ENCODE measurements around the gene FRAS1.
"Not testable (repeated sequence)": the region's sequence is repeated elsewhere in the genome, so short reads cannot be mapped to it uniquely, and the experiment has no call there.

Gene FRAS1

GRCh38 chr4:78100060-78100459 lies 42.9 kb downstream of the FRAS1 start:
- no peak for DNase-seq (ENCODE audit: low read depth in 2 of 2)

- no peak for DNase-seq (ENCODE audit: low read depth in 2 of 2)
Measured at GRCh38 chr4:78119698-78120097, 62.6 kb downstream of the FRAS1 start.

GRCh38 chr4:78120144-78120880 lies 63.2 kb downstream of the FRAS1 start:
- DNase-seq (ENCODE audit: low read depth in 2 of 2) = no peak

GRCh38 chr4:78121338-78121904 lies 64.3 kb downstream of the FRAS1 start:
- no peak for DNase-seq (ENCODE audit: low read depth in 2 of 2)

GRCh38 chr4:78125834-78126331 lies 68.8 kb downstream of the FRAS1 start:
- DNase-seq (ENCODE audit: low read depth in 2 of 2) = not testable (repeated sequence)

- DNase-seq (ENCODE audit: low read depth in 2 of 2) = no peak
Measured at GRCh38 chr4:78129383-78130108, 72.4 kb downstream of the FRAS1 start.

- DNase-seq (ENCODE audit: low read depth in 2 of 2) = no peak
Measured at GRCh38 chr4:78131403-78131802, 74.3 kb downstream of the FRAS1 start.

GRCh38 chr4:78136109-78137081 lies 79.3 kb downstream of the FRAS1 start:
- no peak for DNase-seq (ENCODE audit: low read depth in 2 of 2)

GRCh38 chr4:78137532-78137931 lies 80.4 kb downstream of the FRAS1 start:
- DNase-seq (ENCODE audit: low read depth in 2 of 2) = no peak

GRCh38 chr4:78138252-78138651 lies 81.1 kb downstream of the FRAS1 start:
- no peak for DNase-seq (ENCODE audit: low read depth in 2 of 2)

- no peak for DNase-seq (ENCODE audit: low read depth in 2 of 2)
Measured at GRCh38 chr4:78143634-78144033, 86.5 kb downstream of the FRAS1 start.

- no peak for DNase-seq (ENCODE audit: low read depth in 2 of 2)
Measured at GRCh38 chr4:78145008-78145407, 87.9 kb downstream of the FRAS1 start.

GRCh38 chr4:78145622-78146021 lies 88.5 kb downstream of the FRAS1 start:
- DNase-seq (ENCODE audit: low read depth in 2 of 2) = no peak

- DNase-seq (ENCODE audit: low read depth in 2 of 2) = no peak
Measured at GRCh38 chr4:78149751-78150542, 92.8 kb downstream of the FRAS1 start.

GRCh38 chr4:78150543-78150864 lies 93.4 kb downstream of the FRAS1 start:
- DNase-seq (ENCODE audit: low read depth in 2 of 2) = no peak

- DNase-seq (ENCODE audit: low read depth in 2 of 2) = no peak
Measured at GRCh38 chr4:78152795-78153194, 95.7 kb downstream of the FRAS1 start.

- no peak for DNase-seq (ENCODE audit: low read depth in 2 of 2)
Measured at GRCh38 chr4:78154972-78155590, 98.0 kb downstream of the FRAS1 start.

GRCh38 chr4:78155616-78156105 lies 98.5 kb downstream of the FRAS1 start:
- DNase-seq (ENCODE audit: low read depth in 2 of 2) = no peak

GRCh38 chr4:78156520-78156919 lies 99.4 kb downstream of the FRAS1 start:
- DNase-seq (ENCODE audit: low read depth in 2 of 2) = no peak

GRCh38 chr4:78162342-78162741 lies 105.2 kb downstream of the FRAS1 start:
- no peak for DNase-seq (ENCODE audit: low read depth in 2 of 2)

Data from stimulated activated CD8-positive, alpha-beta memory T cell treated with anti-CD3 and anti-CD28 coated beads, Interleukin-2, amount 100 ng/mL, for 48 hours (primary cell).